Keratinocyte (primary cell): Measurements from ENCODE around the gene NRSN1. TPM values are rescaled to one million over a fixed set of nuclear protein-coding genes. Genes with fewer than 3 reads are reported as not detected.

Experiments
- DNase-seq: peaks from one replicate; pipeline ENCODE4 v3.0.0-alpha.2; 2011; ENCODE audit warnings: low read depth, missing footprints, low spot score
- FAIRE-seq: peaks from 2 replicates; lab custom pipeline; 2011; peaks lifted over from hg19 to GRCh38; lab: Jason Lieb, UNC
- H2AFZ ChIP-seq: 2 replicates; pipeline ENCODE4 v1.6.0; 2012; ENCODE audit warnings: low read length, control low read depth, inconsistent platforms; ENCODE audit not compliant: control insufficient read depth
- H3K27ac ChIP-seq: 2 replicates; pipeline ENCODE4 v1.5.1; 2011; ENCODE audit warnings: low read length; ENCODE audit not compliant: control insufficient read depth, insufficient read depth
- H3K27me3 ChIP-seq: 3 replicates; pipeline ENCODE4 v1.6.0; 2011; ENCODE audit warnings: low read length; ENCODE audit not compliant: control insufficient read depth, insufficient read depth; ENCODE audit errors: extremely low read depth
- H3K36me3 ChIP-seq, 2 experiments: 2 replicates in 1 of 2; 3 replicates in 1 of 2; pipeline ENCODE4 v1.5.1; 2011; ENCODE audit warnings: low read length in 2 of 2, mild to moderate bottlenecking in 1 of 2; ENCODE audit not compliant: control insufficient read depth in 2 of 2, insufficient read depth in 2 of 2; ENCODE audit errors: extremely low read depth in 1 of 2
- H3K4me1 ChIP-seq: 3 replicates; pipeline ENCODE4 v1.5.1; 2011; ENCODE audit warnings: low read length; ENCODE audit not compliant: control insufficient read depth, insufficient read depth; ENCODE audit errors: extremely low read depth
- H3K4me2 ChIP-seq: 3 replicates; pipeline ENCODE4 v1.6.0; 2011; ENCODE audit warnings: low read depth, low read length; ENCODE audit not compliant: control insufficient read depth, insufficient read depth; ENCODE audit errors: extremely low read depth
- H3K4me3 ChIP-seq, 3 experiments: fragments of 200-600 bp in 1 of 3; sonication (generic) in 1 of 3; 2 replicates in 2 of 3; 3 replicates in 1 of 3; pipeline ENCODE4 v1.5.1; 2011 to 2016; ENCODE audit warnings: low read length in 3 of 3, mild to moderate bottlenecking in 3 of 3, control low read depth in 2 of 3, inconsistent platforms in 1 of 3, low read depth in 1 of 3, mixed read lengths in 1 of 3, mixed run types in 1 of 3, moderate library complexity in 1 of 3; ENCODE audit not compliant: control insufficient read depth in 2 of 3, insufficient read depth in 2 of 3; ENCODE audit errors: extremely low read depth in 1 of 3
- H3K79me2 ChIP-seq: 2 replicates; pipeline ENCODE4 v1.6.0; 2012; ENCODE audit warnings: low read length; ENCODE audit not compliant: control insufficient read depth, insufficient read depth
- H3K9ac ChIP-seq: 3 replicates; pipeline ENCODE4 v1.6.0; 2011; ENCODE audit warnings: low read length; ENCODE audit not compliant: control insufficient read depth, insufficient read depth; ENCODE audit errors: extremely low read depth
- H3K9me1 ChIP-seq: 3 replicates; pipeline ENCODE4 v1.6.0; 2011; ENCODE audit warnings: low read length; ENCODE audit not compliant: control insufficient read depth, insufficient read depth; ENCODE audit errors: extremely low read depth
- H3K9me3 ChIP-seq: 2 replicates; pipeline ENCODE4 v1.5.1; 2012; ENCODE audit warnings: low read depth, low read length; ENCODE audit not compliant: control insufficient read depth
- H4K20me1 ChIP-seq: 3 replicates; pipeline ENCODE4 v1.6.0; 2011; ENCODE audit warnings: low read length; ENCODE audit not compliant: control insufficient read depth, insufficient read depth; ENCODE audit errors: extremely low read depth
- CTCF ChIP-seq, 3 experiments: IDR thresholded peaks in 1 of 3; conservative IDR thresholded peaks in 1 of 3; optimal IDR thresholded peaks in 1 of 3; 2 replicates in 2 of 3; 3 replicates in 1 of 3; pipeline versions ENCODE3 to v1.5.1; 2011; ENCODE audit warnings: low read length in 3 of 3, mild to moderate bottlenecking in 3 of 3, moderate library complexity in 2 of 3, control low read depth in 1 of 3, inconsistent platforms in 1 of 3; ENCODE audit not compliant: insufficient read depth in 2 of 3; ENCODE audit errors: extremely low read depth in 1 of 3
- EZH2 ChIP-seq: IDR thresholded peaks from one replicate; pipeline ENCODE4 v1.6.1; 2012; ENCODE audit warnings: inconsistent platforms, mild to moderate bottlenecking, low read length, moderate library complexity
- dilution Hi-C: fragments of 300-500 bp; cut with MboI; formaldehyde crosslinking; loops from one replicate; pipeline ENCODE4 v1.7.0; 2020; ENCODE audit warnings: low sequenced_read_pairs; ENCODE audit not compliant: extremely low pct_ligation_motif_present
- polyA plus RNA-seq, 5 experiments: library from polyadenylated mRNA; depleted of rRNA in 3 of 5; stranded (reverse) in 3 of 5; stranded (forward) in 1 of 5; unstranded in 1 of 5; fragments of >200 nt; gene quantifications; 1 replicate in 1 of 5; 2 replicates in 3 of 5; 3 replicates in 1 of 5; pipeline versions ENCODE4 v1.2.1 to v1.2.3, GENCODE V29; 2011 to 2012; ENCODE audit warnings: missing spikeins in 2 of 5, low read depth in 1 of 5, low replicate concordance in 1 of 5

The NRSN1 gene
- polyA plus RNA-seq, 1 donor (not counting 4 experiments of a cell fraction or from before 2014, with no cell fraction given) = not detected

- DNase-seq (no peak), FAIRE-seq (no peak)
- Histone ChIP-seq H3K36me3 (no peaks in the 10 kb centered on the region), H3K27me3 (no peaks in the 10 kb centered on the region), H2AFZ (no peak overlapping the region), H3K9me1 (no peaks in the 10 kb centered on the region), H3K9ac (no peak overlapping the region), H3K4me2 (no peak overlapping the region), H3K4me1 (no peaks in the 10 kb centered on the region), H3K79me2 (no peaks in the 10 kb centered on the region), H3K4me3 (no peak overlapping the region), H4K20me1 (no peaks in the 10 kb centered on the region), H3K9me3 (no peaks in the 10 kb centered on the region), H3K27ac (no peak overlapping the region)
- dilution Hi-C loops = no loop called here
- TF ChIP-seq CTCF (optimal IDR thresholded peaks at IDR 0.05 in 1 of 3, IDR thresholded peaks at IDR 0.05 in 1 of 3, conservative IDR thresholded peaks at IDR 0.05 in 1 of 3; ENCODE audit: extremely low read depth in 1 of 3, insufficient read depth in 2 of 3, low read length in 3 of 3) = no peak
- no peak for TF ChIP-seq EZH2
Observed at GRCh38 chr6:24149836-24150235, 23.8 kb downstream of the NRSN1 start.

- H4K20me1 ChIP-seq = no peaks in the 10 kb centered on the region
- no peaks in the 10 kb centered on the region for H3K4me1 ChIP-seq
- dilution Hi-C loops = no loop called here
- H3K36me3 ChIP-seq = no peaks in the 10 kb centered on the region
- DNase-seq (no peak), FAIRE-seq (no peak)
- H3K79me2 ChIP-seq = no peaks in the 10 kb centered on the region
- H3K27me3 ChIP-seq = no peaks in the 10 kb centered on the region
- no peaks in the 10 kb centered on the region for H3K9me1 ChIP-seq
- H3K9ac ChIP-seq = no peak overlapping the region
- no peak for TF ChIP-seq CTCF (optimal IDR thresholded peaks at IDR 0.05 in 1 of 3, IDR thresholded peaks at IDR 0.05 in 1 of 3, conservative IDR thresholded peaks at IDR 0.05 in 1 of 3; ENCODE audit: extremely low read depth in 1 of 3, insufficient read depth in 2 of 3, low read length in 3 of 3)
- TF ChIP-seq EZH2 = no peak
- no peak overlapping the region for H3K4me2 ChIP-seq
- H3K27ac ChIP-seq = no peak overlapping the region
- no peaks in the 10 kb centered on the region for H3K9me3 ChIP-seq
- no peak overlapping the region for H3K4me3 ChIP-seq
- no peak overlapping the region for H2AFZ ChIP-seq
Observed at GRCh38 chr6:24152014-24152413, 26.0 kb downstream of the NRSN1 start.
